Large intestine (tissue), 12 donors: ENCODE measurements around the gene FAM50B. TPM values are rescaled to one million over a fixed set of nuclear protein-coding genes. Genes with fewer than 3 reads are reported as not detected.

ENCODE experiments used
- DNase-seq, 2 donors: peaks; one replicate each; pipeline versions ENCODE4 v3.0.0 to v3.0.0-alpha.2; 2013
- H3K27ac ChIP-seq: one replicate; pipeline ENCODE4 v1.5.1; 2013; ENCODE audit warnings: low read length
- H3K27me3 ChIP-seq: 2 replicates; pipeline ENCODE4 v1.6.1; 2013; ENCODE audit warnings: low read length; ENCODE audit not compliant: control insufficient read depth, insufficient read depth
- H3K36me3 ChIP-seq: 2 replicates; pipeline ENCODE4 v1.6.1; 2013; ENCODE audit warnings: low read length; ENCODE audit not compliant: control insufficient read depth, insufficient read depth
- H3K4me1 ChIP-seq: one replicate; pipeline ENCODE4 v1.6.1; 2013; ENCODE audit warnings: low read length; ENCODE audit not compliant: control insufficient read depth, insufficient read depth
- H3K4me3 ChIP-seq: one replicate; pipeline ENCODE4 v1.5.1; 2013; ENCODE audit warnings: low read length
- H3K9me3 ChIP-seq: one replicate; pipeline ENCODE4 v1.6.1; 2013; ENCODE audit warnings: mild to moderate bottlenecking, low read depth, low read length, moderate library complexity; ENCODE audit not compliant: control insufficient read depth
- WGBS: methylation state at CpG from one replicate; pipeline ENCODE4 v1.1.5; 2013; ENCODE audit warnings: low lambda C conversion rate; ENCODE audit not compliant: insufficient coverage; 5-methylcytosine and 5-hydroxymethylcytosine counted together
- long read RNA-seq, 11 donors: transcript quantifications; one replicate each; lab custom pipeline, GENCODE V29; 2026
- polyA plus RNA-seq: library from polyadenylated mRNA; unstranded; fragments of 120-200 nt; gene quantifications from one replicate; pipeline ENCODE4 v1.2.1, GENCODE V29; 2013

Gene FAM50B
- 8.1 TPM for polyA plus RNA-seq
- long read RNA-seq, donor 1, transcript FAM50B-202 (1 exons, 1,935 nt) = major isoform, 10 of 12 reads
- long read RNA-seq, donor 1, partial matches to known transcripts = 0 of 12 reads
- long read RNA-seq, donor 1, other reads (novel, unspliced or antisense) = 0 of 12 reads
- long read RNA-seq, donor 2, transcript FAM50B-202 (1 exons, 1,935 nt) = major isoform, 15 of 21 reads
- long read RNA-seq, donor 2, transcript FAM50B-203 (2 exons, 1,643 nt) = minor isoform, 6 of 21 reads
- long read RNA-seq, donor 2, partial matches to known transcripts = 0 of 21 reads
- long read RNA-seq, donor 2, other reads (novel, unspliced or antisense) = 0 of 21 reads
- long read RNA-seq, donor 3, transcript FAM50B-202 (1 exons, 1,935 nt) = major isoform, 16 of 20 reads
- long read RNA-seq, donor 3, partial matches to known transcripts = 0 of 20 reads
- long read RNA-seq, donor 3, other reads (novel, unspliced or antisense) = 0 of 20 reads
- long read RNA-seq, donor 4, partial matches to known transcripts = 0 of 2 reads
- long read RNA-seq, donor 4, other reads (novel, unspliced or antisense) = 0 of 2 reads
- long read RNA-seq, donor 5, transcript FAM50B-202 (1 exons, 1,935 nt) = major isoform, 6 of 10 reads
- long read RNA-seq, donor 5, partial matches to known transcripts = 0 of 10 reads
- long read RNA-seq, donor 5, other reads (novel, unspliced or antisense) = 0 of 10 reads
- long read RNA-seq, donor 6, transcript FAM50B-202 (1 exons, 1,935 nt) = major isoform, 18 of 21 reads
- long read RNA-seq, donor 6, partial matches to known transcripts = 0 of 21 reads
- long read RNA-seq, donor 6, other reads (novel, unspliced or antisense) = 0 of 21 reads
- long read RNA-seq, donor 7, transcript FAM50B-202 (1 exons, 1,935 nt) = major isoform, 9 of 10 reads
- long read RNA-seq, donor 7, partial matches to known transcripts = 0 of 10 reads
- long read RNA-seq, donor 7, other reads (novel, unspliced or antisense) = 0 of 10 reads
- long read RNA-seq, donor 8, transcript FAM50B-202 (1 exons, 1,935 nt) = major isoform, 15 of 22 reads
- long read RNA-seq, donor 8, transcript FAM50B-203 (2 exons, 1,643 nt) = minor isoform, 7 of 22 reads
- long read RNA-seq, donor 8, partial matches to known transcripts = 0 of 22 reads
- long read RNA-seq, donor 8, other reads (novel, unspliced or antisense) = 0 of 22 reads
- long read RNA-seq, donor 9, transcript FAM50B-202 (1 exons, 1,935 nt) = major isoform, 6 of 9 reads
- long read RNA-seq, donor 9, partial matches to known transcripts = 0 of 9 reads
- long read RNA-seq, donor 9, other reads (novel, unspliced or antisense) = 0 of 9 reads
- long read RNA-seq, donor 10, transcript FAM50B-202 (1 exons, 1,935 nt) = major isoform, 13 of 13 reads
- long read RNA-seq, donor 10, partial matches to known transcripts = 0 of 13 reads
- long read RNA-seq, donor 10, other reads (novel, unspliced or antisense) = 0 of 13 reads
- long read RNA-seq, donor 11, transcript FAM50B-202 (1 exons, 1,935 nt) = major isoform, 13 of 13 reads
- long read RNA-seq, donor 11, partial matches to known transcripts = 0 of 13 reads
- long read RNA-seq, donor 11, other reads (novel, unspliced or antisense) = 0 of 13 reads

- Histone ChIP-seq H3K4me1 (no peaks in the 10 kb centered on the region), H3K27ac (peak within 1 kb of the TSS; percentile 52), H3K9me3 (peaks cover 21% of the 10 kb centered on the region), H3K27me3 (no peaks in the 10 kb centered on the region), H3K36me3 (no peaks in the 10 kb centered on the region), H3K4me3 (peak within 1 kb of the TSS; percentile 53)
- no CpG with 5 or more reads among the region's 49 CpGs for WGBS
- DNase-seq = peak; percentile 90 to 91
Observed at GRCh38 chr6:3848925-3849605, at the start of gene FAM50B. Gene FAM50B, plus strand, starts transcription at chr6:3849373. Its CDS starts 439 bp downstream, at chr6:3849812.

GRCh38 chr6:3799719-3800118, 49.5 kb upstream of the FAM50B start:
- H3K4me1 ChIP-seq = peaks cover 16% of the 10 kb centered on the region
- H3K4me3 ChIP-seq = no peak overlapping the region
- WGBS = 82% methylated on average over 2 of the region's 6 CpGs
- no peak overlapping the region for H3K27ac ChIP-seq
- no peak for DNase-seq
- no peaks in the 10 kb centered on the region for H3K9me3 ChIP-seq
- H3K27me3 ChIP-seq = no peaks in the 10 kb centered on the region
- no peaks in the 10 kb centered on the region for H3K36me3 ChIP-seq

- no peak overlapping the region for H3K27ac ChIP-seq
- no peaks in the 10 kb centered on the region for H3K27me3 ChIP-seq
- WGBS = no CpG with 5 or more reads among the region's 11 CpGs
- DNase-seq = no peak
- H3K4me1 ChIP-seq = peaks cover 28% of the 10 kb centered on the region
- H3K4me3 ChIP-seq = no peak overlapping the region
- H3K9me3 ChIP-seq = no peaks in the 10 kb centered on the region
- no peaks in the 10 kb centered on the region for H3K36me3 ChIP-seq
Observed at GRCh38 chr6:3800850-3801591, 48.2 kb upstream of the FAM50B start.

GRCh38 chr6:3801960-3802359, 47.2 kb upstream of the FAM50B start:
- Histone ChIP-seq H3K4me3 (no peak overlapping the region), H3K4me1 (peaks cover 37% of the 10 kb centered on the region), H3K27me3 (no peaks in the 10 kb centered on the region), H3K9me3 (no peaks in the 10 kb centered on the region), H3K27ac (no peak overlapping the region), H3K36me3 (no peaks in the 10 kb centered on the region)
- WGBS = 100% methylated on average over 2 of the region's 5 CpGs
- no peak for DNase-seq

GRCh38 chr6:3803627-3804468, 45.3 kb upstream of the FAM50B start:
- Histone ChIP-seq H3K36me3 (no peaks in the 10 kb centered on the region), H3K4me1 (peaks cover 38% of the 10 kb centered on the region), H3K27ac (peak overlapping the region; percentile 25), H3K27me3 (no peaks in the 10 kb centered on the region), H3K4me3 (no peak overlapping the region), H3K9me3 (no peaks in the 10 kb centered on the region)
- peak; percentile 33 to 39 for DNase-seq
- 68% methylated on average over 4 of the region's 12 CpGs for WGBS

- H3K27ac ChIP-seq = peak overlapping the region; percentile 89
- WGBS = no CpG with 5 or more reads among the region's 2 CpGs
- H3K4me1 ChIP-seq = peaks cover 41% of the 10 kb centered on the region
Observed at GRCh38 chr6:3804964-3805363, 44.2 kb upstream of the FAM50B start.

GRCh38 chr6:3805448-3806123, 43.6 kb upstream of the FAM50B start:
- peaks cover 41% of the 10 kb centered on the region for H3K4me1 ChIP-seq
- H3K27ac ChIP-seq = peak overlapping the region; percentile 89
- WGBS = 92% methylated on average over 2 of the region's 8 CpGs
- no peaks in the 10 kb centered on the region for H3K36me3 ChIP-seq
- peak; percentile 60 to 85 for DNase-seq
- H3K9me3 ChIP-seq = no peaks in the 10 kb centered on the region
- no peak overlapping the region for H3K4me3 ChIP-seq
- no peaks in the 10 kb centered on the region for H3K27me3 ChIP-seq

More at GRCh38 chr6:3804964-3805363, 44.2 kb upstream of the FAM50B start:
- no peak overlapping the region for H3K4me3 ChIP-seq
- no peaks in the 10 kb centered on the region for H3K9me3 ChIP-seq
- no peak for DNase-seq
- H3K27me3 ChIP-seq = no peaks in the 10 kb centered on the region
- H3K36me3 ChIP-seq = no peaks in the 10 kb centered on the region
